GM21360 (cell line): ENCODE measurements around the gene POC1A.
A peak's percentile ranks its signal among the peaks of the same experiment; 100 is the strongest.
"Not testable (repeated sequence)": the region's sequence is repeated elsewhere in the genome, so short reads cannot be mapped to it uniquely, and the experiment has no call there.

Source experiments
- ATAC-seq: cut with Tn5 transposase; IDR thresholded peaks from one replicate; pipeline ENCODE4 v1.9.1; 2021; ENCODE audit warnings: mild to moderate bottlenecking, moderate library complexity; ENCODE audit not compliant: unreplicated experiment

The POC1A gene

GRCh38 chr3:52153389-52154096 is 680 bp downstream of the POC1A start:
- ATAC-seq: peak; percentile 16

- ATAC-seq: not testable (repeated sequence)
Measured at GRCh38 chr3:52151991-52152390, 2.2 kb downstream of the POC1A start.

GRCh38 chr3:52150860-52151259 is 3.4 kb downstream of the POC1A start:
- ATAC-seq: no peak

- no peak for ATAC-seq
Measured at GRCh38 chr3:52150357-52150756, 3.9 kb downstream of the POC1A start.

- no peak for ATAC-seq
Measured at GRCh38 chr3:52149726-52150125, 4.5 kb downstream of the POC1A start.

- no peak for ATAC-seq
Measured at GRCh38 chr3:52149021-52149420, 5.2 kb downstream of the POC1A start.

GRCh38 chr3:52147804-52148203 is 6.4 kb downstream of the POC1A start:
- no peak for ATAC-seq

- ATAC-seq: no peak
Measured at GRCh38 chr3:52146811-52147210, 7.4 kb downstream of the POC1A start.

GRCh38 chr3:52146189-52146588 is 8.0 kb downstream of the POC1A start:
- no peak for ATAC-seq

- ATAC-seq: no peak
Measured at GRCh38 chr3:52145736-52146110, 8.5 kb downstream of the POC1A start.

GRCh38 chr3:52144796-52145735 is 9.2 kb downstream of the POC1A start:
- no peak for ATAC-seq

- ATAC-seq: no peak
Measured at GRCh38 chr3:52144034-52144795, 10.0 kb downstream of the POC1A start.

GRCh38 chr3:52143616-52144015 is 10.6 kb downstream of the POC1A start:
- no peak for ATAC-seq

- no peak for ATAC-seq
Measured at GRCh38 chr3:52143156-52143555, 11.1 kb downstream of the POC1A start.

- no peak for ATAC-seq
Measured at GRCh38 chr3:52141751-52142150, 12.5 kb downstream of the POC1A start.

- no peak for ATAC-seq
Measured at GRCh38 chr3:52140769-52141168, 13.5 kb downstream of the POC1A start.

GRCh38 chr3:52140000-52140399 is 14.2 kb downstream of the POC1A start:
- ATAC-seq: no peak

GRCh38 chr3:52137311-52137710 is 16.9 kb downstream of the POC1A start:
- no peak for ATAC-seq

- ATAC-seq: no peak
Measured at GRCh38 chr3:52136513-52136912, 17.7 kb downstream of the POC1A start.

GRCh38 chr3:52135332-52135731 is 18.9 kb downstream of the POC1A start:
- ATAC-seq: no peak

- ATAC-seq: no peak
Measured at GRCh38 chr3:52134761-52135160, 19.5 kb downstream of the POC1A start.
